ENCODE measurements around the gene KLF7. TPM values are rescaled to one million over a fixed set of nuclear protein-coding genes. Genes with fewer than 3 reads are reported as not detected.

The KLF7 gene
- polyA plus RNA-seq, 12 donors = 12.6 to 33.2 (median 15.9) TPM; not detected in 1

DNA sequence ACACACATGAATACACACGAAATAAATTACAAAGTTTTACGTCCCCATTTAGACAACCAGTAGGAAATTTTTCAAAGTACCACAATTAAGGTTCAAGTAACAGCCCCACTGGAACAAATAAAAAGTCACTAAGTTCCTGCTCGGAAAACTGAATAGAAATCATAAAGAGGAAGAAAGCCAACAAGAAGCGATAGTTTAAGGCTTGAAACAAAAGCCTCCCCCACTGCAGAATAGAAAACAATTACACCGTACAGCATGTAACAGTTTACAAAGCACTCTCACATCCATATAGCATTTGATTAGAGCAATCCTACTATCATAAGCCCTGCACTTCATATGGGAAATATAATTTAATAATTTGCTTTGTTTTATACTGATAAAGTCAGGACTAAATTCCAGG, 15.5 kb downstream of the KLF7 start:
- no peak for DNase-seq

DNA sequence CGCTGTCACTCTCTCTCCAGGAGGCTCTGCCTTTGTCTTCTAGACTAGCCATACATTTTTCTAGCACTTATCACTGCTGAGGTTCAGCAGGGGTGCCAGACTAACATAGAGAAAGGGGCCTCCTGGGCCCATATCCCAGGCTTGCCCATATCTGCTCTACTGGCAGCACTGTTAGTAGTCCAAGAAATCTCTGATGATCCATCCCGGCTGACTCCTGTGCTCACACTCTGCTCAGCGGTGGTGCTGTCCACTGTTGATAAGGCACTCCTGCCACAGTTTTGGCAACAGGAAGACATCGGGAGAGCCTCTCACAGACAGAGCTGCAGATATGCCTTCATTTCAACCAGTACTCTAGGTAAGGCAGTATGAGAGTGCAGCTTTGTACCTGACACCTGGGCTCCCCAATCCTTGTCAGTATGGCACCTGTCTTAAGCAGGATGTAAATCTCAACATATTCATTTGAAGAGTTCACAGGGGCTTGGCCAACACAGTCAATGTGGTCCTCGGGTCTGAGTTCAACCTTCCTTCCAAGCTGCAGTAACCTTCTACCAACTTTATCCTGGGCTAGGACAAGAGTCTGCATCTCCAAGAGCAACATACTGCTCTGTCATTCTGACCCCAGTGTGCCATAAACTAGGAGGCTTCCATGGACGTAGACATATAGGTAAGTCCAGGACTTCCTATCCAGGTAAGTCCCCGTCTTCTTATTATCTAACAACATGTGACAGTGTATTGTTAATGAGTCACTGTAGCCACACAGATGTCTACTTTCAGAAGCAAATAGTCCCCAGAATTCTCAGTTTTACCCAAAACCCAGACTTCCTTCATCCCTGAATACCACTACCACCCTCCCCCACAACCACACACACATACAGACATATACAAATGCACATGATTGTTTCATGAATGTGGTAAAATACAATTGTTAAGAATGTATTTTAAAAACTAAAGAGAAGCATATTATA, 16.2 kb downstream of the KLF7 start:
- no peak for DNase-seq

GRCh38 chr2:207148020-207148419, 17.7 kb downstream of the KLF7 start:
- DNase-seq = no peak

GRCh38 chr2:207144173-207144785, 21.5 kb downstream of the KLF7 start:
- no peak for DNase-seq

DNA sequence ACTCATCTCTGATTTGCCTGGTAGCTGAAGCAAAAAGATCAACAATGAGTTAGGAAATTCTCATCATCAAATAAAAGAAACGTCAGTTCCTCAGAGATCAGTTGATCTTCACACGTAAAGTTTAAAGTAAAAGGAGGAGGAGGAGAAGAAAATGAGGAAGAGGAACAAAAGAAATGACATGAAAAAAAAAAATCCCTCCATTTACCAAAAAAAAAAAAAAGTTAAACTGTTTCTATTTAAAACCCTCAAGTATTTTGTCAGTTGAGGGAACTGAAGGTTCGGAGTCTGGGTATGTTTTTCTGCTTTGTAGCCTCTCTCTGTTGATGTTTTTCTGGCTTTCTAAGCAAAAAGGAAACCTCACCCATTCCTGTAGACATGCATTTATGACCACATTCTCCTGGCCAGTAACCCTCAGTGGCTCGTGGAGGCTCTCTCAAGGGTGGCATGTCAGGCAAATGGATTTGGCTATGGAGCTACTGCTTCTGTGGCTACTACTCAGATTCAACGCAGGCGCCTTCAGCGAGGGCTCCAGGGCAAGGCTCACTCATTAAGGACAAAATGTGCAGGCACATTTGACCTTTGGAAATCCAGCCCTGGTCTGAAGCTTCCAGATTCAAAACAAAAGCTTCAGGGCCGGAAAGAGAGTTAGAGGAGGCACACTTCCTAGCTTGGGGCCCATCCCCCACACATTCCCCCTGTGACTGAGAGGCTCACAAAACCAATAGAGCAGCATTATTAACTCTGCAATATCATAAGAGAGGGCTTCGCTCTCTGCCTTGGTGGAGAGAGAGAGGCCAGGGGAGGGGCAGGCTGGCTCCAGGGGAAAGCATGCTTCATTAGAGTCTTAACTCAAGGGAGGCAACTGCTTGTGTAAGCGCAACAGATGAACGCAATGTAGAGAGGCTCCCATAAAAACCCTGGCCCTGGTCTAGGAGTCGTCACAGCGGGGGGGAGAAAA, 22.3 kb downstream of the KLF7 start:
- no peak for DNase-seq

GRCh38 chr2:207142461-207142860, 23.3 kb downstream of the KLF7 start:
- no peak for DNase-seq

GRCh38 chr2:207141386-207141785, 24.4 kb downstream of the KLF7 start:
- DNase-seq = no peak

GRCh38 chr2:207140265-207140664, 25.5 kb downstream of the KLF7 start:
- no peak for DNase-seq

DNA sequence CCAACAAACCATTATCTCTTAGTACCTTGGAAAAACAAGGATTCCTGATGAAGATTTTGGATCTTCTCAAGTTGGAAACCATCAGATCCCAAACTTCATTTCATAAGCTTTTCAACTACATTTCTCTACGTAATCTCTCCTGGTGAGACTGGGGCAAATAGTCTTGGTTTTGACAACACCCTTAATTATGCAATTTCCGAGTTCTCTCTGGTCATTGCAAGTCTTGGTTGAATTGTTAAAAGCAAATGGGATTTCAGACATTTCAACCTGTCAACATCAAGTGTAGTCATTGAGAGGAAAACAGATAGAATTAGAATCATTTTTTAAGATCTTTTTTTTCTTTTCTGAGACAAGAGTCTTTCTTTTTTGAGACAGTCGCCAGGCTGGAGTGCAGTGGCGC, 26.2 kb downstream of the KLF7 start:
- DNase-seq = no peak

DNA sequence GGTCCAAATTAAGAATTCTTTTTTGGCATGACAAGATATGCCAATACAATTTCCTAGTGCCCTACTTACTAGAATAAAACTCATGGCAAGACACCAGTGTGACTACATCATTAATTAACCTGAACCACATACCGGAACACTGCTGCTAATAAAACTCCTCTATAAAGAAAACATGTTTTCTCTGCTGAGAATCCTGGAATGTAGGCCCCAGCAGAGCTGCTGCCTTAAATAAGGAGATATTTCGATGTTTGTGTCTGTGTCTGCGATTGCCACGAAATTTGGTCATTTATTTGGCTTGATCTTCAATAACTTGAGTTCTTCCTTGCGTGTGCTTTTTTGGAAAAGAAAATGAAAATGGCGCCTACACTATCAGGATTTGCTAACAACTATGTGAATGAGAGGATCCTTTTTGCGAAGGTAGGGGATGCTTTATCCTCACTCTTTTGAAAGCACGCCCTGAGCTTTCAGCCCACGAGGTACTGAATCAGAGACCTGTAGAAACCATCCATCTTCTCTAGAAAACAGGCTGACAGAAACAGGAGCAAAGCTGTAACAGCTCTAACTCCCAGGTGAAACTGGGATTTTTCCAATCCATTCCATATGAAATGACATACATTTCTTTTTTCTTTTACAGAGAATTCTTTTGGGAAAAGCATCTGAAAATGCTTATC, 27.0 kb downstream of the KLF7 start:
- no peak for DNase-seq

- DNase-seq = no peak
These were observed 28.0 kb downstream of the KLF7 start for GRCh38 chr2:207137596-207138337.

GRCh38 chr2:207136874-207137273, 28.9 kb downstream of the KLF7 start:
- DNase-seq = no peak

DNA sequence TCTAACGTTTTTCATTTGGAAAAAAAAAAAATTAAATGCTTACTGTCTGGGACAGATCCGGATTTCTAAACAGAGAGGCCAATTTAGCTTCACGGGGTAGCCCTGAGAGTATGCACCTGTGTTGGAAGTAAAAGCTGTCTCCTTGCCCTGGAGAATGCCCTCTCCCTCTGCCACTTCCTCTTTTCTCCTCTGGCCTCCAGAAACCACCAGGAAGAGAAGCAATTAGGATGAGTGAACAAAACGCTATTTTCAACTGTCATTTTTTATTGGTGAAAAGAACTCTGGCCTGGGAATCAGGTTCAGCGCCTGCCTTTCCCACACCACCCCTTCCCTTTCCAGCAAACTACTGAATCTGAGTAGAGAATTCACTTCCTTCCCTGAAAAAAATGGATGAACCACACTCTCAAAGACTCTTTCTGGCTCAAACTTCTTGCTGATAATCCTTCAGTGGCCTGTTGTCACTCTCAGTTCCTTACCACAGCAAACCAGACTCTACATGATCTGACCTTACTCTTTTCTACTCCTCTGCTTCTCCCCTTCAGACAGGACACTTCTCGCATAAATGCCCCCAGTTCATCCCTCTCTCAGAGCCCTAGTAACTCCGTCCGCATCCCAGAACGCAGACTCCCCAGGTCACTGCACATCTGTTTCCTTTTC, 29.8 kb downstream of the KLF7 start:
- DNase-seq = no peak

DNA sequence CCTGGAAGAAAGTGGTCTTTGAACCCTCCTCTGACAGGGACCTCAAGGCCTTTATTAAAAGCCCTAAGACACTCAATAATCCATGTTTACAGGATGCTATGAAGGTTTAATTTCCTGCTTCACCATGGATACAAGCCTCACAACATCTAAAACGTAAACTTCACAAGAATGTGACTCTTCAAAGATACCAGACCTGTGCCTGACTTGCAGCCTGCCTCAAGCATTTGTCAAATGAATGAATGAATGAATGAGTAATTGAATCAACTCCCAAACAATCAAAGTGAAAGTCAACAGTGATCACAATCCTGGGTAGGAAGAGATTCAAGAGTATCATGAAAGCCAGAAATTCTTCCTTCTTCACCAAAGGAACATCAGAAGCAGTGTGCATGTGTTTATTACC, 30.4 kb downstream of the KLF7 start:
- no peak for DNase-seq

DNA sequence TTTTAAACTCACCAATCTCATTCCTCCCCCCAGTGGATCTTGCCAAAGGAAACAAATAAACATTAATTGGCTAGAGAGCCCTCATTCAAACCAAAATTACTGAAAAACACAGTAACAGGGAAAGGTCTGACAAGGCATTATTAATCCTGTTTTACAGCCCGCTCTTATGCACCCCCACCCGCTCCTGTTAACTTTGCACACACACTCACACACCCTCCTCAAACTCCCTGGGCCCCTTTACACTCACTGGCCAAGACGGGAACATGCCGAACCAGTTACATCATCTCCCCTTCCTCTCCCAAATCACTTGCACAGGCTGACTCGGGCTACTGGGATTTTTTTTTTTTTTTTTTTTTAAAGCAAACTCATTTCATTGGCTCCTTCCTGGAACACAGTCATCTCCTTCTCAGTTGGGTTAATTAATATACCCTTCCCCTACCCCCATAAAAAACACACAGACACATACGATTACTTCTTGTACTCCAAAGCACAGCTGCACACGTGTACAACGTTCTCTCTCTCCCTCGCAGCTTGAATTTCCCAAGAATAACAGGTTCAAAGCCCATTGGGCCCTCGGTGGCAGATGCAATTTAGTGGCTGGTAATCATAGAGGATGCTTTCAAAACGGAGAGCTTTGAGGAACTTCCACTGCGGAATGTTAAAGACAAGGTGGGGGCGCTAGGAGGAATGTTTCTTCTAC, 31.8 kb downstream of the KLF7 start:
- DNase-seq = peak; percentile 92

- no peak for DNase-seq
These were observed 32.3 kb downstream of the KLF7 start for GRCh38 chr2:207133458-207133819.

DNA sequence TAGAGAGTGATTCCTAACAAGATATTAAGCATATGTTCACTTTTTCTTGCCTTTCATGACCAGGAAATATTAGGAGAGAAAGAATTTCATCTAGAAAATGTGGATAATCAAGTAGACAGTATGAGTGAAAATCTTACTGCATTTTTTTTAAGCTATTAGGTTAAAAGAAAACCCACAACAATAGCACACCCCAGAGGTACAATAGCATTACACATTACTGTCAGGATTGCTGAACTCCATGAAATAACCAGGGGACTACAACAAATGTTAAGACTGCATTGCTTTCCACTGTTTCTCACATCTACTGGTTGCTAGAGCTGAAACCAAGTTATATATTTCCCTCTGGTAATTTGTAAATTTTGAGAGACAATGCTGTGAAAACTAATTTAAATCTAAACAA, 33.7 kb downstream of the KLF7 start:
- DNase-seq = no peak

GRCh38 chr2:207131594-207131993, 34.2 kb downstream of the KLF7 start:
- DNase-seq = no peak

GRCh38 chr2:207130958-207131521, 34.7 kb downstream of the KLF7 start:
- no peak for DNase-seq
